Choroid plexus epithelial cell (primary cell): ENCODE data around the gene LRRC74A.

Source experiments
- DNase-seq: peaks from one replicate; pipeline ENCODE4 v3.0.0-alpha.2; 2010; ENCODE audit warnings: low read depth
- H3K4me3 ChIP-seq: 2 replicates; pipeline ENCODE4 v1.5.1; 2011; ENCODE audit warnings: low read depth, mild to moderate bottlenecking, control low read depth, low read length, moderate library complexity
- CTCF ChIP-seq: conservative IDR thresholded peaks from 2 replicates; pipeline ENCODE4 v1.5.1; 2011; ENCODE audit warnings: low read depth, mild to moderate bottlenecking, control low read depth, inconsistent platforms, low read length, moderate library complexity

The LRRC74A gene

GRCh38 chr14:76784266-76784874 lies 41.8 kb upstream of the LRRC74A start:
- DNase-seq: no peak
- H3K4me3 ChIP-seq: no peak overlapping the region
- no peak for TF ChIP-seq CTCF

DNA sequence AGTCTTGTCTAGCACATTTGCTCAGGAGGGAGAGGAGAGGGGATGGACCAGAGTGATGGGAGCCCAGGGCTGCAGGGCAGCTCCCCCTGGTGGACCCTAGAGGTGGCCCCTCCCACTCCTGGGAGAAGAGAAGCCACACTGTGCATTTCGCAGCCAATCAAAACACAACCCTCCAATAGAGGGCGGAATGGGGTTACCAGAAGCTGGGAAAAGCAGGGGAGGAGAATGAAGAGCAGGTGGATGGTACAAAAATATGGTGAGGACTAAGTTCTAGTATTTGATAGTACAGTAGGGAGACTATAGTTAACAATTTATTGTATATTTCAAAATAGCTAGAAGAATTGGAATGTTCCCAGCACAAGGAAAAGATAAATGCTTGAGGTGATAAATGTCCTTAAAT lies 41.3 kb upstream of the LRRC74A start:
- peak; percentile 99 for TF ChIP-seq CTCF
- H3K4me3 ChIP-seq: no peak overlapping the region
- DNase-seq: peak; percentile 89

GRCh38 chr14:76786601-76787000 lies 39.6 kb upstream of the LRRC74A start:
- no peak for DNase-seq
- H3K4me3 ChIP-seq: no peak overlapping the region
- no peak for TF ChIP-seq CTCF

DNA sequence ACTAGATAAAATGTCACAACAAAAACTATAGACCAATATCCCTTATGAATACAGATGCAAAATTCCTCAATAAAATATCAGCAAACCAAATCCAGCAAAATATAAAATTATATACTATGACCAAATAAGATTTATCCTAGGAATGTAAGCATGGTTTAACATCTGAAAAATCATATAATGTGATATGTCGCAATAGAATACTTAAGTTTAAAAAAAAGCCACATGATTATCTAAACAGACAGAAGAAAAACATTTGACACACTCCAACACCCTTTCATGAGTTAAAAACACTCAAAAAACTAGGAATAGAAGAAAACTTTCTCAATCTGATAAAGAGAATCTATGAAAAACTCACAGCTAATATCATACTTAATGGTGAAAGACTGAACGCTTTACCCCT lies 33.8 kb upstream of the LRRC74A start:
- TF ChIP-seq CTCF: no peak
- no peak for DNase-seq
- H3K4me3 ChIP-seq: no peak overlapping the region

- DNase-seq: no peak
- no peak overlapping the region for H3K4me3 ChIP-seq
- TF ChIP-seq CTCF: no peak
These were observed 32.9 kb upstream of the LRRC74A start for GRCh38 chr14:76793324-76793723.

- no peak for TF ChIP-seq CTCF
- H3K4me3 ChIP-seq: no peak overlapping the region
- no peak for DNase-seq
These were observed 32.3 kb upstream of the LRRC74A start for GRCh38 chr14:76793956-76794355.

GRCh38 chr14:76806446-76806845 lies 19.8 kb upstream of the LRRC74A start:
- H3K4me3 ChIP-seq: no peak overlapping the region
- TF ChIP-seq CTCF: no peak
- DNase-seq: no peak
